Transverse colon (tissue), 4 donors: ENCODE results near the gene GALK2.

ENCODE experiments used
- CTCF ChIP-seq, 5 experiments: fragments of 200-600 bp in 3 of 5; fragments of 450-650 bp in 2 of 5; sonication (generic) in 3 of 5; IDR thresholded peaks; 1 replicate in 2 of 5; 2 replicates in 3 of 5; pipeline ENCODE4 v1.5.1; 2016 to 2017; ENCODE audit warnings: antibody characterized with exemption in 5 of 5, inconsistent platforms in 3 of 5, mild to moderate bottlenecking in 2 of 5, moderate library complexity in 1 of 5
- EP300 ChIP-seq: sonication (generic); formaldehyde crosslinking; IDR thresholded peaks from one replicate; pipeline ENCODE4 v1.6.1; 2017; ENCODE audit warnings: antibody characterized with exemption, low read depth
- POLR2AphosphoS5 ChIP-seq, 3 donors: sonication (generic); formaldehyde crosslinking; IDR thresholded peaks; one replicate each; pipeline ENCODE4 v1.6.1; 2016; ENCODE audit warnings: antibody characterized with exemption in 3 of 3

GRCh38 chr15:49278751-49279150, 108.7 kb downstream of the GALK2 start:
- TF ChIP-seq CTCF (IDR thresholded peaks at IDR 0.05) = no peak
- no peak for TF ChIP-seq EP300
- TF ChIP-seq POLR2AphosphoS5 (IDR thresholded peaks at IDR 0.05) = no peak
